ENCODE measurements around the gene AMDHD1. TPM values are rescaled to one million over a fixed set of nuclear protein-coding genes. Genes with fewer than 3 reads are reported as not detected.

The AMDHD1 gene
- total and polyA plus RNA-seq, 10 of the 15 experiments (the other 5 are each of a cell fraction or from before 2014, with no cell fraction given): 0.04 to 0.28 (median 0.13) TPM; not detected in 4

DNA sequence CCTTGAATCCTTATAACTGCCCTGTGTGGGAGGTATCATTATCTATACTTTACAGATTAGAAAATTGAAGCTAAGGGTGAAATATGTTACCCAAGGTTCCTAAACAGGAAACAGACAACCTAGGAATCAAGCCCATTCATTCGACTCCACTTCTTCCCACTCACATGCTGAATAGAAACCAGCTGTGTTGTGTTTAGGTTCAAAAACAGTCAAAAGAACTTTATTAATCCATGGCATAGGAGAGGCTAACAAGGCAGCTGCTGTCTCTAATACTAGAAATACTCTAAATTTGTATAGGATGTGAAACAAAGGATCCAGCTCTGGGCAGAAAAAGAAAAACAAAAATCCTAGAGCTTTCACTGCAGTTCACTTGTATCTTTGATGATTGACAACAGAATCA is 9.9 kb downstream of the AMDHD1 start:
- H3K79me2 ChIP-seq (ENCODE audit: control insufficient read depth, insufficient read depth, low read length): no peaks in the 10 kb centered on the region
- H4K20me1 ChIP-seq (ENCODE audit: control insufficient read depth, insufficient read depth): no peaks in the 10 kb centered on the region
- ATAC-seq (no peak), DNase-seq (ENCODE audit: low read depth, low spot score) (no peak), FAIRE-seq (no peak)
- no TSS peak for BruUV-seq (replicated peaks)
- SMC1A ChIA-PET (ENCODE audit: uncharacterized antibody, unreplicated experiment): interaction anchor here (0.8 to 1.6 kb wide), 6 partner anchors 10 to 78 kb away, joined by 3 to 6 read pairs (median 4); partner anchors contain the start of genes AMDHD1 and CCDC38
- no peak overlapping the region for H3K9ac ChIP-seq (ENCODE audit: control insufficient read depth, insufficient read depth, low read length)
- H3K27me3 ChIP-seq (replicated peaks in 1 of 2; ENCODE audit: control insufficient read depth in 2 of 2, insufficient read depth in 2 of 2, low read length in 1 of 2): no peaks in the 10 kb centered on the region; a peak in 1 of 4 replicates
- H3K27ac ChIP-seq (ENCODE audit: control insufficient read depth, insufficient read depth): no peak overlapping the region
- no peaks in the 10 kb centered on the region for H3K4me1 ChIP-seq (ENCODE audit: control insufficient read depth, insufficient read depth, low read length)
- no peaks in the 10 kb centered on the region for H3K36me3 ChIP-seq (ENCODE audit: control insufficient read depth in 2 of 2, insufficient read depth in 2 of 2, low read length in 1 of 2)
- no peak for TF ChIP-seq CHD4 (IDR thresholded peaks at IDR 0.05)
- no peak for TF ChIP-seq EP300 (IDR thresholded peaks at IDR 0.05; ENCODE audit: borderline replicate concordance in 1 of 2, control insufficient read depth in 1 of 2, low read depth in 2 of 2, low read length in 2 of 2)
- no peak for TF ChIP-seq CEBPB (IDR thresholded peaks at IDR 0.05; ENCODE audit: borderline replicate concordance in 1 of 2, low read depth in 2 of 2, low read length in 2 of 2)
- TF ChIP-seq, protein P1, sequence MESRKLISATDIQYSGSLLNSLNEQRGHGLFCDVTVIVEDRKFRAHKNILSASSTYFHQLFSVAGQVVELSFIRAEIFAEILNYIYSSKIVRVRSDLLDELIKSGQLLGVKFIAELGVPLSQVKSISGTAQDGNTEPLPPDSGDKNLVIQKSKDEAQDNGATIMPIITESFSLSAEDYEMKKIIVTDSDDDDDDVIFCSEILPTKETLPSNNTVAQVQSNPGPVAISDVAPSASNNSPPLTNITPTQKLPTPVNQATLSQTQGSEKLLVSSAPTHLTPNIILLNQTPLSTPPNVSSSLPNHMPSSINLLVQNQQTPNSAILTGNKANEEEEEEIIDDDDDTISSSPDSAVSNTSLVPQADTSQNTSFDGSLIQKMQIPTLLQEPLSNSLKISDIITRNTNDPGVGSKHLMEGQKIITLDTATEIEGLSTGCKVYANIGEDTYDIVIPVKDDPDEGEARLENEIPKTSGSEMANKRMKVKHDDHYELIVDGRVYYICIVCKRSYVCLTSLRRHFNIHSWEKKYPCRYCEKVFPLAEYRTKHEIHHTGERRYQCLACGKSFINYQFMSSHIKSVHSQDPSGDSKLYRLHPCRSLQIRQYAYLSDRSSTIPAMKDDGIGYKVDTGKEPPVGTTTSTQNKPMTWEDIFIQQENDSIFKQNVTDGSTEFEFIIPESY (IDR thresholded peaks at IDR 0.05): no peak
- no peak for TF ChIP-seq ZNF384 (IDR thresholded peaks at IDR 0.05; ENCODE audit: borderline replicate concordance, low read depth, low read length)
- no peak for TF ChIP-seq SUZ12 (IDR thresholded peaks at IDR 0.05; ENCODE audit: unreplicated experiment)
- no peaks in the 10 kb centered on the region for H3K9me3 ChIP-seq (replicated peaks; ENCODE audit: control insufficient read depth, insufficient read depth, low read length)
- H2AFZ ChIP-seq (ENCODE audit: control insufficient read depth, low read depth, low read length): no peak overlapping the region
- H3K4me2 ChIP-seq (ENCODE audit: control insufficient read depth, insufficient read depth): no peak overlapping the region
- WGBS (ENCODE audit: insufficient coverage, insufficient replicate concordance, low lambda C conversion rate, missing lambda C conversion rate): 0% methylated on average over 1 of the region's 1 CpG
- no peak overlapping the region for H3K4me3 ChIP-seq
- POLR2A ChIA-PET: no interaction called here
- CTCF ChIA-PET: interaction anchor here (1.1 to 4.4 kb wide), 3 partner anchors 10 to 44 kb away, joined by 3 to 26 read pairs (median 3); partner anchors contain the start of genes AMDHD1 and CCDC38
- intact Hi-C loops (cut with micrococcal nuclease; ENCODE audit: unreplicated experiment): no loop called here
- RAD21 ChIA-PET (ENCODE audit: unreplicated experiment): no interaction called here
- in situ Hi-C loops (cut with MboI): no loop called here

All from GM12878 (cell line).